Mesothelial cell of epicardium (in vitro differentiated cells): Measurements from ENCODE around the gene PKNOX2. TPM values are rescaled to one million over a fixed set of nuclear protein-coding genes. Genes with fewer than 3 reads are reported as not detected.
A peak's percentile ranks its signal among the peaks of the same experiment; 100 is the strongest.

Experiments used
- DNase-seq, 2 experiments: peaks; one replicate each; pipeline ENCODE4 v3.0.0; 2021; ENCODE audit warnings: low spot score in 2 of 2; ENCODE audit not compliant: unreplicated experiment in 2 of 2
- H3K27ac Mint-ChIP-seq: 2 replicates; pipeline ENCODE4 v1.8.0; 2021; ENCODE audit warnings: mixed read lengths
- H3K27me3 Mint-ChIP-seq: 2 replicates; pipeline ENCODE4 v1.8.0; 2021; ENCODE audit warnings: low read depth, mixed read lengths
- H3K36me3 Mint-ChIP-seq: 2 replicates; pipeline ENCODE4 v1.8.0; 2021; ENCODE audit warnings: mixed read lengths
- H3K4me1 Mint-ChIP-seq: 2 replicates; pipeline ENCODE4 v1.8.0; 2021; ENCODE audit warnings: mixed read lengths
- H3K4me3 Mint-ChIP-seq: 2 replicates; pipeline ENCODE4 v1.8.0; 2021; ENCODE audit warnings: mild to moderate bottlenecking, moderate library complexity, mixed read lengths
- H3K9me3 Mint-ChIP-seq: 2 replicates; pipeline ENCODE4 v1.8.0; 2021; ENCODE audit warnings: mixed read lengths
- CTCF ChIP-seq: fragments of 200-600 bp; sonication (generic); IDR thresholded peaks from one replicate; pipeline ENCODE4 v1.5.0; 2021; ENCODE audit warnings: antibody characterized with exemption; ENCODE audit not compliant: unreplicated experiment
- total RNA-seq: library from RNA; stranded (reverse); gene quantifications from 3 replicates; pipeline ENCODE4 v1.2.1, GENCODE V29; 2021

The PKNOX2 gene
- total RNA-seq, 1 donor from 2014 or later = 22.2 TPM

- DNase-seq = no peak
- Mint-ChIP-seq H3K4me1 (peaks cover 14% of the 10 kb centered on the region), H3K4me3 (no peak overlapping the region), H3K27ac (peak overlapping the region; percentile 3), H3K36me3 (no peaks in the 10 kb centered on the region), H3K9me3 (no peaks in the 10 kb centered on the region), H3K27me3 (no peaks in the 10 kb centered on the region)
- no peak for TF ChIP-seq CTCF
These were observed 108.3 kb downstream of the PKNOX2 start for GRCh38 chr11:125272821-125273220.

- H3K27ac Mint-ChIP-seq = no peak overlapping the region
- DNase-seq = no peak
- H3K4me1 Mint-ChIP-seq = peaks cover 14% of the 10 kb centered on the region
- H3K4me3 Mint-ChIP-seq = no peak overlapping the region
- H3K9me3 Mint-ChIP-seq = no peaks in the 10 kb centered on the region
- H3K36me3 Mint-ChIP-seq = no peaks in the 10 kb centered on the region
- TF ChIP-seq CTCF = no peak
- H3K27me3 Mint-ChIP-seq = no peaks in the 10 kb centered on the region
These were observed 109.0 kb downstream of the PKNOX2 start for GRCh38 chr11:125273519-125274000.

- no peak for DNase-seq
- Mint-ChIP-seq H3K9me3 (no peaks in the 10 kb centered on the region), H3K36me3 (no peaks in the 10 kb centered on the region), H3K27ac (no peak overlapping the region), H3K4me1 (peaks cover 14% of the 10 kb centered on the region), H3K4me3 (no peak overlapping the region), H3K27me3 (no peaks in the 10 kb centered on the region)
- TF ChIP-seq CTCF = no peak
These were observed 109.8 kb downstream of the PKNOX2 start for GRCh38 chr11:125274309-125274708.

GRCh38 chr11:125274774-125275173 lies 110.2 kb downstream of the PKNOX2 start:
- peaks cover 14% of the 10 kb centered on the region for H3K4me1 Mint-ChIP-seq
- no peak for DNase-seq
- H3K27me3 Mint-ChIP-seq = no peaks in the 10 kb centered on the region
- H3K27ac Mint-ChIP-seq = no peak overlapping the region
- no peaks in the 10 kb centered on the region for H3K36me3 Mint-ChIP-seq
- no peaks in the 10 kb centered on the region for H3K9me3 Mint-ChIP-seq
- no peak for TF ChIP-seq CTCF
- H3K4me3 Mint-ChIP-seq = no peak overlapping the region

GRCh38 chr11:125275905-125276618 lies 111.5 kb downstream of the PKNOX2 start:
- DNase-seq = no peak
- H3K36me3 Mint-ChIP-seq = no peaks in the 10 kb centered on the region
- TF ChIP-seq CTCF = no peak
- H3K27ac Mint-ChIP-seq = no peak overlapping the region
- no peaks in the 10 kb centered on the region for H3K9me3 Mint-ChIP-seq
- H3K27me3 Mint-ChIP-seq = no peaks in the 10 kb centered on the region
- no peak overlapping the region for H3K4me3 Mint-ChIP-seq
- H3K4me1 Mint-ChIP-seq = peaks cover 14% of the 10 kb centered on the region
